ENCODE measurements around the gene PDK2. TPM values are rescaled to one million over a fixed set of nuclear protein-coding genes. Genes with fewer than 3 reads are reported as not detected.

Gene PDK2
- total RNA-seq, 4 donors from 2014 or later: 111 to 335 (median 124) TPM

GRCh38 chr17:50080827-50081226 lies 14.3 kb upstream of the PDK2 start:
- H3K4me1 ChIP-seq: peaks cover 19 to 20% of the 10 kb centered on the region in 2 donors
- H3K27me3 ChIP-seq: no peaks in the 10 kb centered on the region
- H3K36me3 ChIP-seq: peaks cover 0 to 22% of the 10 kb centered on the region in 2 donors
- peak overlapping the region; percentile 71 to 82 (median 78) for H3K27ac ChIP-seq
- H3K9me3 ChIP-seq: no peaks in the 10 kb centered on the region
- ATAC-seq: peak; percentile 85 to 95
- TF ChIP-seq CTCF (IDR thresholded peaks at IDR 0.05 in 4 of 5, conservative IDR thresholded peaks at IDR 0.05 in 1 of 5) (no peak), POLR2A (IDR thresholded peaks at IDR 0.05) (no peak)
- intact Hi-C loops (cut with DNase I; ENCODE audit: low total_unique reads) (loop anchor here (2.0 kb wide), 1 partner anchor 24 kb away; the partner anchor contains the start of gene ITGA3), in situ Hi-C loops (cut with MboI; ENCODE audit: low sequenced_read_pairs in 4 of 4) (no loop called here)
- H3K4me3 ChIP-seq: no peak overlapping the region
- DNase-seq: peak; percentile 70 to 92

GRCh38 chr17:50081757-50082156 lies 13.4 kb upstream of the PDK2 start:
- peaks cover 19 to 20% of the 10 kb centered on the region in 2 donors for H3K4me1 ChIP-seq
- no peaks in the 10 kb centered on the region for H3K27me3 ChIP-seq
- no peaks in the 10 kb centered on the region for H3K9me3 ChIP-seq
- in situ Hi-C loops (cut with MboI; ENCODE audit: low sequenced_read_pairs in 4 of 4): no loop called here
- TF ChIP-seq CTCF (IDR thresholded peaks at IDR 0.05 in 4 of 5, conservative IDR thresholded peaks at IDR 0.05 in 1 of 5): no peak
- H3K27ac ChIP-seq: peak overlapping the region; percentile 71 to 82 (median 78)
- H3K36me3 ChIP-seq: peaks cover 0 to 22% of the 10 kb centered on the region in 2 donors
- intact Hi-C loops (cut with DNase I; ENCODE audit: low total_unique reads): loop anchor here (2.0 kb wide), 1 partner anchor 25 kb away; the partner anchor contains the start of gene ITGA3
- DNase-seq: no peak
- H3K4me3 ChIP-seq: no peak overlapping the region
- ATAC-seq: no peak

GRCh38 chr17:50087246-50087911 lies 7.8 kb upstream of the PDK2 start:
- DNase-seq (peak in 1 of 2 donors; percentile 71), ATAC-seq (peak; percentile 75 to 89)
- H3K36me3 ChIP-seq: peaks cover 0 to 11% of the 10 kb centered on the region in 2 donors
- in situ Hi-C loops (cut with MboI; ENCODE audit: low sequenced_read_pairs in 4 of 4): loop anchor here in 3 of 4 donors (5.0 kb wide), 1 partner anchor 60 kb away; no protein-coding TSS in a partner anchor
- intact Hi-C loops (cut with DNase I; ENCODE audit: low total_unique reads): loop anchor here (1.0 kb wide), 1 partner anchor 61 kb away; no protein-coding TSS in a partner anchor
- H3K4me3 ChIP-seq: no peak overlapping the region
- TF ChIP-seq POLR2A (IDR thresholded peaks at IDR 0.05) (no peak), CTCF (IDR thresholded peaks at IDR 0.05 in 4 of 5, conservative IDR thresholded peaks at IDR 0.05 in 1 of 5) (peak; percentile 94 to 98 (median 98))
- no peaks in the 10 kb centered on the region for H3K4me1 ChIP-seq
- no peaks in the 10 kb centered on the region for H3K9me3 ChIP-seq
- H3K27me3 ChIP-seq: no peaks in the 10 kb centered on the region
- H3K27ac ChIP-seq: no peak overlapping the region

GRCh38 chr17:50087912-50088405 lies 7.2 kb upstream of the PDK2 start:
- ATAC-seq (peak in 1 of 2 donors; percentile 9), DNase-seq (no peak)
- H3K27me3 ChIP-seq: no peaks in the 10 kb centered on the region
- peaks cover 0 to 11% of the 10 kb centered on the region in 2 donors for H3K36me3 ChIP-seq
- H3K4me1 ChIP-seq: no peaks in the 10 kb centered on the region
- intact Hi-C loops (cut with DNase I; ENCODE audit: low total_unique reads) (loop anchor here (1.0 kb wide), 1 partner anchor 62 kb away; no protein-coding TSS in a partner anchor), in situ Hi-C loops (cut with MboI; ENCODE audit: low sequenced_read_pairs in 4 of 4) (loop anchor here in 3 of 4 donors (5.0 kb wide), 1 partner anchor 61 kb away; no protein-coding TSS in a partner anchor)
- no peak overlapping the region for H3K4me3 ChIP-seq
- H3K27ac ChIP-seq: no peak overlapping the region
- TF ChIP-seq CTCF (IDR thresholded peaks at IDR 0.05 in 4 of 5, conservative IDR thresholded peaks at IDR 0.05 in 1 of 5): no peak
- no peak for TF ChIP-seq POLR2A (IDR thresholded peaks at IDR 0.05)
- H3K9me3 ChIP-seq: no peaks in the 10 kb centered on the region
